HG03039 (cell line): ENCODE results near the gene SOCS3.

Experiments used
- ATAC-seq: cut with Tn5 transposase; IDR thresholded peaks from one replicate; pipeline ENCODE4 v1.9.1; 2021; ENCODE audit warnings: mild to moderate bottlenecking, moderate library complexity; ENCODE audit not compliant: unreplicated experiment

Gene SOCS3, protein sequence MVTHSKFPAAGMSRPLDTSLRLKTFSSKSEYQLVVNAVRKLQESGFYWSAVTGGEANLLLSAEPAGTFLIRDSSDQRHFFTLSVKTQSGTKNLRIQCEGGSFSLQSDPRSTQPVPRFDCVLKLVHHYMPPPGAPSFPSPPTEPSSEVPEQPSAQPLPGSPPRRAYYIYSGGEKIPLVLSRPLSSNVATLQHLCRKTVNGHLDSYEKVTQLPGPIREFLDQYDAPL

DNA sequence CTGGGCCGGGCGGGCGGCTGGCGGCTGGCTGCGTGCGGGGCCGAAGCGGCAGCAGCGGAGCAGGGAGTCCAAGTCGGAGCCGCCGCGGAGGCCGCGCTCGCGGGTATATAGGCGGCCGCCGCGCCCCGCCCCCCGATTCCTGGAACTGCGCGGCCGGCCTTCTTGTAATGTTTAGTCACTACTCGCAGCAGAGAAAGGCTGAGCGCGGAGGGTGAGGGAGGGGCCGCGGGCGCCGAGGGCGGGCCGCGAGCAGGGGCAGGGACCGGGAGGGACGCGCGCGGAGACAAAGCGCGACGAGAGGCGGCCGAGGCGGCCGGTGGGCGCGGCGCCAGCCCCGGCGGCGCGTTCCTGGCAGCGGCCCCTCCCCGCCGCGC, at the start of gene SOCS3:
TSS of gene SOCS3 (minus strand) at position 81 of the 374 bp plus-strand sequence. CDS start 982 bp downstream, outside the sequence.
- ATAC-seq, result peak; percentile 29

DNA sequence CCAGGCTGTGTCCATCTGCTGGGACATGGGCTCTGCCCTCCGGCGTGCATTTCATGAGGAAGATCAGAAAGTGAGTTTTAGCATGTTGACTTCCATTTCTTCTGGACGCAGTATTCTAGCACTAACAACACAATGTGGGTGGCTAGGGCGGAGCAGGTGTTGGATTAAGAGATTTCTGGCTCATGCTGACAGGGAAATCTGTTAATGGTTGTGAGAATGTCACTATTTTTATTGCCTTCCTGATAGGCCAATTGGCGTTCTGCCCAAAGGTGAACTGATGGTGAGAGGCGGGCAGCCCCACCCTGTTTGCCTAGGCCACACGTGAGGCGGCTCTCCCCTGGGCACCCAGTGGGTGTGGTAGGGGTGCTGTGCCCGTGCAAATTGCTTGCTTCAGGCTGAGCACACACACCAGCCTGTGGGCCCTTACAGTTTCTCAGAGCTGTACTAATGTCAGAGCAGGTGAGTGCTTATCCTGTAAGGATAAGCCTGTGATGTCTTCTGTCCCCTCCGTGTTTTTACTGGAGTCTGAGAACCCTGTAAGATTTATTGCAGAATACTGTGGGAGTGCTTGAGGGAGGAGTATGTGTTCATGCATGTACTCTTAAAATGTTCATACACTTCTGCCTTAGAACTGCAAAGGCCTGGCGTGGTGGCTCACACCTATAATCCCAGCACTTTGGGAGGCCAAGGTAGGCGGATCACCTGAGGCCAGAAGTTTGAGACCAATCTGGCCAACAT, 49.5 kb upstream of the SOCS3 start:
- ATAC-seq, result no peak

DNA sequence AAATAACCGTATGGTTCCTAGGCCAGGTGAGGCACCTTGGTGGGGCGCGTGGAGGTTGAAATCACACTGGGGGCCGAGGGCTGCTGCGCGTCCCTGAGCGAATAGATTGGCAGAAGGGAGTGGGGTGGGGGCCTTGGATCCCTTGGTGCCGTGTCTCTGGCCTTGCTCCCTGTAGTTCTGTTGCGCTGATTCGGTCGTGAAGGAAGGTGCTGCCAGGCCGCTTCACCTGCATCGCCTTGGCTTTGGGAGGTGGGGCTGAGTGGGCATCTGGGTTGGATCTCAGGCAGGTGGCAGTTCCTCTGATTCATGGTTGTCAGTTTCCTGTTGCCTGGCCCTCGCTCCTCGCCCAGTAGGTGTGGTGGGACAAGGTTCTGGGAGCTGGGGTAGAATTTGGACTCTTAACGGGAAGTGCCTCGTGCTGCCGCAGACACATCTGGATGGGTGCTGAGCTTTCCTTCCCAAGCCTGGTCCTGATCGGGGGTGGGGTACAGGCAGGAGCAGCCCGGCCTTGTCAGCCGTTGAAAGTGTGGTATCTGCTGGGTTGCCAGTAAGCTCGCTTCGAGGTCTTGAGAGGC, 48.7 kb upstream of the SOCS3 start:
- ATAC-seq, result no peak

DNA sequence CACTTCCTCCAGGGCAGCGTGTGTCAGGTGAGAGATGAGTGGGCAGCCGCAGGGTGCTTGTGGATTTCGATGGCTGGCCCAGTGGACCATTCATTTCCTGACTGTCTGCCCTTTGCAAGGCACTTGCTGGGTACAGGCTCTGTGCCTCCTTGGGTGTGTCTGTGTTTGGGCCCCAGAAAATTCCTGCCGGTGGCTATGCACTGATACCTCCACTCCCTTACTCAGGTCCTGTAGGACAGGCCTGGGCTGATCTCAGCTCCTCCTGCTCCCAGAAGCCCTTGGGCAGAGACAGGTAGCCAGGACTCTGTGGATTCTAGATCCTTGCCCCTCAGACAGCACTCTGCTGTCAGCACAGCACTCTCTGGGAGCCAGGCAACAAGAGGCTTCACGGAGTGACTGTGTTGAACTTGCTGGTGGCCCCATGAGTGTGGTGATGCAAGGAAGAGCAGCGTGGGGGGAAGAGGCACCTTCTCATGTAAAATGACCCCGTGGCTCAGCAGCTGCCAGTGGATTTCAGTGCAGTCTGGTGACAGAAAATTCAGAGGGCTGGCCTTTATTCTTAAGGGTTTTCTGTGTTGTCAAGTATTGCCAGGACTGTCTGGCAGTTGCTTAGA, 47.6 kb upstream of the SOCS3 start:
- no peak for ATAC-seq

DNA sequence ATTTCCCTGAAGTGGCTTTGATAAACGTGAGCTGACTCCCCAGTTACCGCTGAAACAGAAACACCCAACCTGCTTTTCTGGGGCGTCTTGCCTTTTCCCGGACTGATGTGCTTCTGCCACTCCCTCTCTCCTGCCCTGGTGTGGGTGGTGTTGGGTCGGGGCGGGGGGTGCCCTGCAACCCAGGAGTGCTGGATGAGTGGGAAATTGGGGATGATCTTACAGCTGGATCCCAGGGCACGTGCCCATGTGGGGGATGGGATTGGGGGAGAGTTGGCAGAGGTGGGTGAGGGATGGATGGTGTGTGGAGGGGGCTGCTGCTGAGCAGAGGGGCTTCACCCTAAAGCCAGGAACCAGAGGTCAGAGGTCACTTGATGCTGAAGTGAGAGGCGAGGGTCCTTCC, 47.0 kb upstream of the SOCS3 start:
- no peak for ATAC-seq

DNA sequence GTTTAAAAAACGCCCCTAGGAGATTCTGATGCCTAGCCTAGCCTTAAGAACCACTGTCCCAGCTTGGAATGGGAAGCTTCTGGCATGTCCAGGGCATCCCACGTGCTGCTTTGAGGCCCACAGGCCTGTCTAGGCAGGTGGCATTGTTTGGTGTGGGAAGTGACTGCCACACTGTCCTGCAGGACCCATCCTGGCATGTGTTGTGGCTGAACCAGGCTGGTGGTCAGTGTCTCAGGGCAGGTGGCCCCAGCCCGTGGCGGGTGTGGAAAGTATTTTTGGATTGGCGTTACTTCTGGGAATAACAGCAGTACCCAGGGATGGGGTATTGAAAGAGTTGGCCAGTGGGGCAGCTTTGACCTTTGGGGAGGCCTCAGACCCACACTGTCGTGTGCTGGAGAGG, 46.5 kb upstream of the SOCS3 start:
- ATAC-seq, result no peak

DNA sequence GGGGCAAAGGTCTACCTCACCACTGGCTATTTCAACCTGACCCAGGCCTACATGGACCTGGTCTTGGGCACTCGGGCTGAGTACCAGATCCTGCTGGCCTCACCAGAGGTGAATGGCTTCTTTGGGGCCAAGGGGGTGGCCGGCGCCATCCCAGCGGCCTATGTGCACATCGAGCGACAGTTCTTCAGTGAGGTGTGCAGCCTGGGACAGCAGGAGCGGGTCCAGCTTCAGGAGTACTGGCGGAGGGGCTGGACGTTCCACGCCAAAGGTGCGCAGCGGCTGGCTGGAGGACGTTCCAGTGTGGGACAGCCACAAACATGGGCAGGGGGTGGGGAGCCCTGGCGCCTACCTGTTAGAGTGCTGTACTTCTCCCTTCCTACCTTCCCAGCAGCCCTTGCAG, 43.9 kb upstream of the SOCS3 start:
- no peak for ATAC-seq

DNA sequence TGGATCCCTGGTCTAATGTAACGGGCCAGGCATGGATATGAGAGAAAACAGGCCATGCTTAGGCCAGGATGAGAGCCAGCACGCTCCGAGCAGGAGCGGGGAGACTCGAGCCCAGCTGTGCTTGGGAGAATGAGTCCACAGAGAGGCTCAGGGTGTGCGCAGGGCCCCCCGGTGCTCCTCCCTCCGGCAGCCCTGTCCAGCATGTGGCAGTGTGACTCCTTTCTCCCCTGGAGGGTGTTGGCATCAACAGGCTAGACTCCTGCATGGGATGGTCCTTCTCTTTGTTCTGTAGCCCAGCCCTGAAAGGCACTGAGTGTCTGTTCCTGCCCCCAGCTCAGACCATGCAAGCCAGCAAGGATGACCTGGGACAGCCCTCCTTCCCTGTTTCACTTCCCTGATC, 42.0 kb upstream of the SOCS3 start:
- ATAC-seq, result no peak

DNA sequence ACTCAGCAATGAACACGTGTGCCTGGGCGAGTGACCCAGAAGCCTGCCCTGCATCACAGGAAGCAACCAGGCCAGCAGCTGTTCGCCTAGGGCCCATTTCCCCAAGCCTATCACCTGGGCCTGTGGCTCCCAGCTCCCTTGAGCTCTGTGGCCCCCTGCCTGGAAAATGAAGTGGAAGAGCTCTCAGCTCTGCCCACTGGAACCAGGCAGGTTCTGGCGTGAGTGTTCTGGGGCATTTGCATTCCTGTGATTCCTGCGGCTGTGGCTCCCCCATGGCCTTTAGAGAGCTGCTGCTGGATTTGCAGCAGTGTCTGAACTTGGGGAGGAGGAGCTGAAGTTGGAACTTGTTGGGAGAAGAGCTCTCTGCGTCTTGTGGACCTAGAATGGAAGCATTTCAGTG, 41.4 kb upstream of the SOCS3 start:
- no peak for ATAC-seq

DNA sequence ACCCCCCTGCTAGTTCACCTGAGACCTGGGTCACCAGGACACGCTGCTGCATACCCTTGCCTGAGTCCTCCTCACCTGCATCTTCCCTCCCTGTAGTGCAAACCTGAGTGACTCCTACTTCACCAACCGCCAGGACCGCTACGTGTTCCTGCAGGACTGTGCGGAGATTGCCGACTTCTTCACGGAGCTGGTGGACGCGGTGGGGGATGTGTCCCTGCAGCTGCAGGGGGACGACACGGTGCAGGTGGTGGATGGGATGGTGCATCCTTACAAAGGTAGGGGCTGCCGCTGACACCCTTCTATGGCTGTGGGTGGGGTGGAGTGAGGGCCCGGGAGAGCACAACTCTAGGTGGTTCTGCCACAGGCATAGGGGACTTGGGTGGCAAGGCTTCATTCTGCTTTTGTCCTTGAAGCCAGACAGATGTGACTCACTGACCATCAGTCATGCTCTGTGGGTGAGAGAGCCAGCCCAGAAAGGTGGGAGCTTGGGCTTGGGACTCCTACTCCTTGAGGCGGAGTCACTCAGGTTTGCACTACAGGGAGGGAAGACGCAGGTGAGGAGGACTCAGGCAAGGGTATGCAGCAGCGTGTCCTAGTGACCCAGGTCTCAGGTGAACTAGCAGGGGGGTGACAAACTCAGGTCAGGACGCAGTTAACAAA, 40.8 kb upstream of the SOCS3 start:
- no peak for ATAC-seq

DNA sequence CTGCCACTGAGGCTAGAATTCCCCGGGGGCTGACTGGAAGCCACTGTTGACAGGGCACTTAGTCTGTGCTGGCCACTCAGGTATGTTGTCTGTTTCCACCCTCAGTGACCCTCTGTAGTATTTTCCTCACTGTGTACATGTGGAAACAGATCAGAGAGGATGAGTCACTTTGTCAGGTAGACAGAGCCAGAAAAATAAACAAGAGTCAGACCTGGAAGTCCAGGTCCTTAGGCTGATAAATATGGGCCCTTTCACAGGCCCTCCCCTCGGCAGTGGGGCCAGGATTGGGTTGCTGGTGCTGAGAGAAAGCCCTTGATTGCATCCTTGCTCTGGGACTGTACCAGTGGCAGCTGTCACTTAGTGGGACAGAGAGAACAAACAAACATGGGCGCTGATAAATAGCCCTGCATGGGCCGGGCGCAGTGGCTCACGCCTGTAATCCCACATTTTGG, 39.8 kb upstream of the SOCS3 start:
- ATAC-seq, result no peak

DNA sequence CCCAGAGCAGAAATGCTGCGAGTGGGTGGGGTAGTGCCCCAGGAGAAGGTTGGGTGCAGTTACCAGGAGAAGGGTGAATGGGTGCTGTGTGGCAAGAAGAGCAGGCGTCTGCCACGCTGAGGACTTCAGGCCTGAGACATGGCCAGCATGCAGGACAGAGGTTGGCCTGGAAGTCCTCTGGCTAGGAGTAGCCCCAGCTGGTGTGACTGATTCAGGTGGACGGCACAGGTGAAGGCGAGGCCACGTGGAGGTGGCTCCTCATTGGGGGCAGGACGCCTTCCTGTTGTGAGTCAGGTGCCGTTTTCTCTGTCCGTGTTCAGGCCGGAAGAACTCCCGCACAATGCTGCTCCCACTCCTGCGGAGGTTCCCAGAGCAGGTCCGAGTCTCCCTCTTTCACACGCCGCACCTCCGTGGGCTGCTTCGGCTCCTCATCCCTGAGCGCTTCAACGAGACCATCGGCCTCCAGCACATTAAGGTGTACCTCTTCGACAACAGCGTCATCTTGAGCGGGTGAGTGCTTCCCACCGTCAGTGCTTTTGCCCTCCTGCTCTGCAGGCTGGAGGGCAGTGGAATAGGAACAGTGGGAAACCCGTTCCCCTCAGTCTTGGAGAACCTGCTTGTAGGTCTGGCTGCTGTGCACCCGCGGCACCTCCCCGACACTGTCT, 39.3 kb upstream of the SOCS3 start:
- ATAC-seq, result no peak

DNA sequence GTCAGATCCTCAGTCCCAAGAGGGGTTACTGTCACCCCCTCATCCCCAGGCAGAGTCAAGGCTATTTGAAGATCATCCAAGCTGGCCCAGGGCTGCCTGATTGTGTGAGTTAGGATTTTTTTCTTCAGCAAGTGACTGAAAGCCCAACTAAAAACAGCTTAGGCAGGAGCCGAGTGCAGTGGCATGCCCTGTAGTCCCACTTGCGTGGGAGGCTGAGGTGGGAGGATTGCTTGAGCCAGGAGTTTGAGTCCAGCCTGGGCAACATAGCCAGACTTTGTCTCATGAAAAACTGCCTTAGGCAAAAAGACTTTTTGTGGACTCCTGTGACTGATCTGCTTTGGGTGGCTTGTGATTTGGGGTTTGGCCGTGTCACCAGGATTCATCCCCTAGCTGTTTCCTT, 38.5 kb upstream of the SOCS3 start:
- no peak for ATAC-seq

DNA sequence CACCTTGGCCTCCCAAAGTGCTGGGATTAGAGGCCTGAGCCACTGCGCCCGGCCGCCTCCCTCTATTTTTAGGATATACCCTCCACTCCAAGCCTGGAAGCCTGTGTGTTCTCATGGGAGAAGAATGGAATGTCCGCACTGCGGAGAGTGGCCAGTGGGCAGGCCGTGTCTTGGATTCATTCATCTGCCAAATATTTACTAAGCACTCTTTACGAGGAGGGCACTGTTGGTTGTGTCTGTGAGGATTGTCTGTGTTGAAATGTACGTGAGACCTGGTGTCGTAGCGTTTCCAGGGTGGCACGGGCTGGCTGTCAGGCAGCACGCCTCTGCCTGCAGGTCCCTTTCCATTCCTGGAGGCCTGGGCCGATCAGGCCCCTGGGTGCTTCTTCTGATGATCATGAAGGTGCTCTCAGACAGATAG, 37.8 kb upstream of the SOCS3 start:
- ATAC-seq, result no peak

DNA sequence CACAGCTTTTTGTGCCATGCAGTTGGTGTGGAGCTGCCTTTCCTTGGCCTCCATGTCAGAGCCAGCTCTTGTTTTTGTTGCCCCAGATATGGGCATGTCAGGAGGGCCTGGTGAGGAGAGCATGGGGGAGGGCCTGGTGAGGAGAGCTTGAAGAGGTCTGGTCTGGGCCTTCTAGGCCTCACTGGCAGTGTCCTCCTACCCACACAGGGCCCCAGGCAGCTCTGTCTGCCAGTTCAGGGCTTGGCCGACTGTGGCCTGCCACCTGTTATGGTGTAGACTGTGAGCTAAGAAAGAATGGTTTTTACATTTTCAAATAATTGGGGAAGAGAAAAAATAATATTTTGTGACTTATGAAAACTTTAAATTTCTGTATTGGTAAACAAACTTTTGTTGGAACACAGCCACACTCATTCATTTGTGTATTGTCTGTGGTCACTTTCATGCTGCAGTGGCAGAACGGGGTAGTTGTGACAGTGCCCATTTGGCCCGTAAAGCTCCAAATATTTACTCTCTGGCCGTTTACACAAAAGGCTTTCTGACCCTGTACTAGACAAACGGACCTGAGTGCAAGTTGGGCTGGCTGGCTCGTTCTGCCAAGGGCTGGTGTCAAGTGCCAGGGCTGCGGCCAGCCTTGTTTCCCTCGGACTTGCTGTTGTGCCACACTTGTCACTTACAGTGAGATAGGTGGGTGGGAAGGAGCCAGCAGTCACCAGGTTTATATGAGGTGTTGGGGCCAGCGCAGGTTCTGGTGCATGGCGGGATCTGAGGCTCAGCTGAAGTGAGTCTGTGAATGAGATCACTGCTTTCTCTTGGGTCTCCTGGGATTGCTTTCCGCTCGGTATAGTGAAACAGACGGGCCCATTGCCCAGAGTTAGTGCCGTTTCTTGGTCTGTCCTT, 36.8 kb upstream of the SOCS3 start:
- ATAC-seq, result no peak

DNA sequence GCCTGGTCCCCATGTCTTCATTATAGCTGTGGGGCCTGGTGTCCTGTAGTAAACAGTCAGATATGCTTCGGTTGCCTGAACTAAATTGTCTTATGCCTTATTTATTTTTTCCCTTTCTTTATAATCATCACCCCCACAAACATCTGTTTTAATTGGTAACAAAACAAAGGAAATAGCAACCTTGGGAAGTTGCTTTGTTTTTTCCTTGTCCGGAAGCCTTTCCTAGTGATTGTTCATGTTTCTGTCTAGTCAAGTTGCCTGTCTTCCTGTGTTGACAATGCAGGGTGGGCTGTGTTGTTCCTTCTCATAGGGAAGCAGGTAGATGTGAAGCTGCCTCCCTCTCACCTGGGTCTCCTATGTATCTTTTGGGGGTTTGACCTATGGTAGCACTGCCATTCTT, 35.3 kb upstream of the SOCS3 start:
- no peak for ATAC-seq

DNA sequence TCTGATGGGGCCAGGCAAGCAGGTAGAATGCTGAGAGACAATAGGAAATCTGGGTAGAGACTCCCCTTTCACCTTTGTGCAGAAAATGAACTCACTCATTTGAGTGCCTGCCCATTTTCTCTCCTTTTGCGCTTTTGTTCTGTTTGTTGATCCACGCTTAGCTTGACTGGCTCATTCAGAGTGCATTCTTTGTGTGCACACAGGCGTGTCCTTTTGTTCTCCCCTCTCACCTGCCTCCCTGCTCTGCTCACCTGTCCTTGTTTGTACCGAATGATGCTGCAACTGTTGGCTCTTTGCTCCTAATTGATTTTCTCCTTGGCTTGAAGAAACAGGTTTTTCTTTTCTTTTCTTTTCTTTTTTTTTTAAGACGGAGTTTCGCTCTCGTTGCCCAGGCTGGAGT, 34.3 kb upstream of the SOCS3 start:
- ATAC-seq, result no peak

DNA sequence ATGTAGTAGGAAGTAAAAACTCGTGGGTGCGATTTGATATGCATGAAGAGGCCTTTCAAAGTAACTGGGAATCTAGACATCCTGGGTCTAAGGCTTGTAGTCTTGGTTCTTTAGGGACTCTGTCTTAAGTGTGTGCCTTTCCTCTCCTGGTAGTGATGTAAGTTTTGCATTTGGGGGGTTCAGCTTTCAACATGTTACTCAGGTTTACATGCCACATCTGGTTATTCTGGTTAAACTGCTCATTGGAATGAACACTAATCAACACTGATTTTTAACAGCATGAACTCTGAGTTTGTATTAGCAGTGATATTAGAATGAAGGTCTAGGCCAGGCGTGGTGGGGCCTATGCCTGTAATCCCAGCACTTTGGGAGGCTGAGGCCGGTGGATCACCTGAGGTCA, 33.7 kb upstream of the SOCS3 start:
- ATAC-seq, result no peak

DNA sequence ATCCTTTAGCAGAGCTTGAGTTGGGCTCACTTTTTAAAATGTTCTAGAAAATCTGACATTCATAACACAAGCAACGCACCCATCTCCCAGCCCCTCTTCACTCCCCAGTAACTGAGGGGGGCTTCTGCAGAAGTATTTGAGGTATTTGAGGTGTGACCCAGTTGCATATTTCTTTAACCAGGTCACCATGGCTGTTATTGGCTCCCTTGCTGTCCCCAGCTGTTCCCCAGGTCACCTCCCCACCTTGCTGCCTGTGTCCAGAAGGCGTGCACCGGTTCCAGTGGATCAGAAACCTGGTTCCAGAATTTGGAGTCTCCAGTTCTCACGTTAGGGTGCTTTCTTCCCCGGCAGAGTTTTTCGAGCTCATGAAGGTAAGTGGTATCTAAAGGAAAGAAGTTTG, 32.4 kb upstream of the SOCS3 start:
- no peak for ATAC-seq

DNA sequence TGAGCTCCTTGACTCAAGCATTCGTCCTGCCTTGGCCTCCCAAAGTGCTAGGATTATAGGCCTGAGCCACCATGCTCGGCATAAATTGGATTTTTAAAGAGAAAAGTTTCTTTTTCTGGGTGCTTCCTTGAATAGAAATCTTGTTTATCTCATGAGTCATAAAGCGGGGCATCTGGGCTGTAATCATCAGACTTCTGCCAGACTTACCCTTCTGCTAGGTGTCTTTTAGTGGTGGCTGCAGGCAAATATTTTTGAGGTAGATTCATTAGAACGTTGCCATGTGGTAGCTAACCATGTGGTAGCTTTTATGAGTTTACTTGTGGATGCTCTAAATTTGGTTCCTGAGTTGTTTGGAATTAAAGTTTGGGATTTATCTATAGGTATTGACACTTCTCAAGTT, 32.0 kb upstream of the SOCS3 start:
- ATAC-seq, result no peak
